Activated CD8-positive, alpha-beta T cell treated with anti-CD3 and anti-CD28 coated beads, Interleukin-2, amount 10 ng/mL, durations not matched to agents 7 days and 5 days (primary cell): ENCODE data around the gene NLGN1. TPM values are rescaled to one million over a fixed set of nuclear protein-coding genes. Genes with fewer than 3 reads are reported as not detected.

ENCODE experiments used
- ATAC-seq: fragments of 150-1000 bp; cut with Tn5 transposase; one replicate; pipeline ENCODE4 v1.10.0; 2021; ENCODE audit warnings: moderate library complexity
- CTCF ChIA-PET: fragments of 350-600 bp; sonication (Branson Sonifier 250); formaldehyde crosslinking; loops from one replicate; lab custom pipeline; 2021; ENCODE audit warnings: antibody characterized with exemption; lab: Charles Lee
- POLR2A ChIA-PET: fragments of 350-600 bp; sonication (Branson Sonifier 250); formaldehyde crosslinking; loops from one replicate; lab custom pipeline; 2021; ENCODE audit warnings: antibody characterized with exemption; lab: Charles Lee
- DNase-seq: peaks from one replicate; pipeline ENCODE4 v3.0.0-alpha.2; 2020
- H3K27ac Mint-ChIP-seq: one replicate; pipeline ENCODE4 v1.8.0; 2021; ENCODE audit warnings: mild to moderate bottlenecking, mixed read lengths
- H3K27me3 Mint-ChIP-seq: one replicate; pipeline ENCODE4 v1.8.0; 2021; ENCODE audit warnings: low read depth, mixed read lengths
- H3K36me3 Mint-ChIP-seq: one replicate; pipeline ENCODE4 v1.8.0; 2021; ENCODE audit warnings: low read depth, mixed read lengths
- H3K4me1 Mint-ChIP-seq: one replicate; pipeline ENCODE4 v1.8.0; 2021; ENCODE audit warnings: low read depth, mixed read lengths
- H3K4me3 Mint-ChIP-seq: one replicate; pipeline ENCODE4 v1.8.0; 2021; ENCODE audit warnings: mild to moderate bottlenecking, mixed read lengths
- H3K9me3 Mint-ChIP-seq: one replicate; pipeline ENCODE4 v1.8.0; 2022; ENCODE audit warnings: mixed read lengths; ENCODE audit not compliant: insufficient read depth
- total RNA-seq, 2 experiments: library from RNA; stranded (reverse); gene quantifications; one replicate each; pipeline ENCODE4 v1.2.3, GENCODE V29; 2021

The NLGN1 gene
- total RNA-seq, 2 experiments from 2014 or later: not detected

DNA sequence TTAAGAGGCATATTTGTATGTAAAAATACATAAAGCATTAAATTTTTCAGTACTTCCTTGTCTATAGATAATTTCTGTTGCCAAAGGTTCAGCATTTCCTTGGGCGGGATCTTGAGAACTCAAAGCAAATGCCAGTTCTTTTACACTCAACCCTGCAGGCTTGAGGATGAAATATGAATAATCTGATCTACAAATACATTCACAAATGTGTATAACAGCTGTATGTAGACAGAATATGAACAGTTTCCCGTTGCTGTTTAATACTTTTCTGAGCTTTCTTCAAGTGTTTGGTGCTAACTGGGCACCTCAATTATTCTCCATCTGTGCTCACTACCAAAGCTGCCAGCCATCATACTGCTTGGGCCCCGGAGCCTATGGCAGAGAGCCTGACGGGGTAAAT lies 661.3 kb downstream of the NLGN1 start:
- no peaks in the 10 kb centered on the region for H3K4me1 Mint-ChIP-seq
- H3K27ac Mint-ChIP-seq: no peak overlapping the region
- no peaks in the 10 kb centered on the region for H3K9me3 Mint-ChIP-seq
- no peak overlapping the region for H3K4me3 Mint-ChIP-seq
- no peak for ATAC-seq
- POLR2A ChIA-PET: no interaction called here
- DNase-seq: no peak
- H3K36me3 Mint-ChIP-seq: no peaks in the 10 kb centered on the region
- no peaks in the 10 kb centered on the region for H3K27me3 Mint-ChIP-seq
- CTCF ChIA-PET: no interaction called here

DNA sequence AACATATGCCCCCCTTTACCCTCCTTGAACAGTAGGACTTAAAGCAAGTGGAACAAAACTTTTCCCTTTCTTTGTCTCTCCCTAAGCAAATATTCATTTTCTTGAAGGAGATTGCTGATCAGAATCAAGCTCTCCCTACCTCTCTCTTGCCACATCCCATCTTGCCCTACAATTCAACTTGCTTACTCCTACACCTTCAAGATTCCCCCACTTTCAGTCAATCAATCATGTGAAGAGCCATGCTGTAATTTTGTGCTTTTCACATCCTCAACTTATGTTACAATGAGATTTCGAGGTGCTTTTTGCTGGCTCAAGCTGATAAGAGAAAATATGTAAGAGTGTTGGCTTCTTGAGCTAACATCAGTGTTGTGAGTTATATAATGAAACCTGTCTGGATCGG lies 662.9 kb downstream of the NLGN1 start:
- DNase-seq: no peak
- ATAC-seq: no peak
- ChIA-PET CTCF (no interaction called here), POLR2A (no interaction called here)
- Mint-ChIP-seq H3K4me1 (no peaks in the 10 kb centered on the region), H3K27ac (no peak overlapping the region), H3K4me3 (no peak overlapping the region), H3K9me3 (no peaks in the 10 kb centered on the region), H3K36me3 (no peaks in the 10 kb centered on the region), H3K27me3 (no peaks in the 10 kb centered on the region)

DNA sequence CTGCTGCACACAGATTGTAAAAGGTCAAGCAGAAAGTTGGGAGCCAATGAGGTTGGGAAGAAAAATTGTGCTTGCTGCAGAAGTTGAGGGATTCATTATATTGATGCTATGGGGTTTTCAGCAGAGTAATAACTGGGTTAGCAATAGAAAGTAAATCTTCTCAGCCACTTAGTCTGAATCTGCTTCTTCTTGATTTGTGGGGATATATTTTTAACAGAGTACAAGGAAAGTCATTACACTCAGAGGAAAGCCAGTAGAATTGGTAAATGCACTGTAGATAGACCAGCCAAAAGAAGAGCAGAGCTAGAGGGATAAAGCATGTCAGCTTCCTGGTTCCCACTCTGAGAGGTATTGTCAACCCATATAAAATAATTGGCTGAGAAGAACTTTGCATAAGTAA lies 663.6 kb downstream of the NLGN1 start:
- Mint-ChIP-seq H3K36me3 (no peaks in the 10 kb centered on the region), H3K4me1 (no peaks in the 10 kb centered on the region), H3K9me3 (no peaks in the 10 kb centered on the region), H3K27ac (no peak overlapping the region), H3K4me3 (no peak overlapping the region), H3K27me3 (no peaks in the 10 kb centered on the region)
- CTCF ChIA-PET: no interaction called here
- DNase-seq (no peak), ATAC-seq (no peak)
- POLR2A ChIA-PET: no interaction called here

DNA sequence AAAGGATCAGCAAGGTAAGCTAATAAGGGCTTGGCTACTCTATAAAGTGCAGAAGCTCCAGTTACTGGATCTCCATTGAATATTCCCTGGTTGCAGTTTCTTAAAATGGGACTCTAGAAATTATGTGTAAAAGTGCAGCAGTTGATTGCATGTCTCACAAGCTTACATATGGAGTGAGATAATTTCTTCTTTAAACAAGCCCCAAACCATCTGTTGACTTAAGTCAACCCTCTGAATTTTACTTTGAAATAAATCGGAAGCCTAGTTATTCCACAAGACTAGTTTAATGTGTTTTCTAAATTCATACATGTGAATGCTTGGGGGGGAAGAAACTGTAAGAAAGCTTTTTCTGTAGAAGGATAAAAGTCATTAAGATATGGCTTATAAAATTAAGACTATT lies 664.2 kb downstream of the NLGN1 start:
- Mint-ChIP-seq H3K9me3 (no peaks in the 10 kb centered on the region), H3K27me3 (no peaks in the 10 kb centered on the region), H3K36me3 (no peaks in the 10 kb centered on the region), H3K4me1 (no peaks in the 10 kb centered on the region), H3K4me3 (no peak overlapping the region), H3K27ac (no peak overlapping the region)
- DNase-seq (no peak), ATAC-seq (no peak)
- ChIA-PET CTCF (no interaction called here), POLR2A (no interaction called here)

DNA sequence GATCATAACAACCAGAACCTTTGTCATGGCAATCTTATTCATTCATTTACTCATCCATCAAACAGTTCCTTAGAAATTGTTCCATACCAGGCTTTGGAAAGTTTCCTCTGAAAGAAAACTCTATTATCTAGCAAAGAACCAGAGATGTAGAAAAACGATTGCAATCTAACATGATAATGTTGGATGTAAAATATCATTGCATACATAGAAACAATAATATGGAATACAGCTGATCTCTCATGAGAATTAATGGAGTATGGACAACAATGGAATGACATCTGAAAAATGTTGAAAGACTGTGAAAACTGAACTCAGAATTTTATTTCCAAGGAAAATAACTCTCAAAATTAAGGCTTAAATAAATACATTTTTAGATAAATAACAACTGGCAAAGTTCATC lies 665.4 kb downstream of the NLGN1 start:
- no peak overlapping the region for H3K27ac Mint-ChIP-seq
- ChIA-PET CTCF (no interaction called here), POLR2A (no interaction called here)
- no peak for DNase-seq
- no peaks in the 10 kb centered on the region for H3K4me1 Mint-ChIP-seq
- H3K9me3 Mint-ChIP-seq: no peaks in the 10 kb centered on the region
- ATAC-seq: no peak
- H3K4me3 Mint-ChIP-seq: no peak overlapping the region
- no peaks in the 10 kb centered on the region for H3K27me3 Mint-ChIP-seq
- H3K36me3 Mint-ChIP-seq: no peaks in the 10 kb centered on the region

DNA sequence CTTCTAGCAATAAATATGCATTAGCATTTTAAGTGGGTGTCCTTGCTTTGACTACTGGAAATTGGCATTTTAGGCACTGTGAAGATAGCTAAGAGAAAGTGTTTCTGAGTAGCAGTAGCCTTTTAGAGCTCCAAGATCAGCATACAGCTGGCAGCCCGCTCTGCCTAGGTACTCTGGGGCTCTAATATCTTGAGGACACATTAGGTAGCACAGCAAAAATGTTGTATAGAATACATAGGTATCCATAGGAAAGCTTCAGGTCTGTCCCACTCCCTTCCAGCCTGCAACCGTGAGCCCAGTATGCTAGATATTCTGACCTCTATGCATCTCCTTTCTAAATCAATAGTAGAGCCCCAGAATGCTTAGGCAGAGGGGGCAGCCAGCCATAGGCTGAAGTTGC lies 670.5 kb downstream of the NLGN1 start:
- DNase-seq (no peak), ATAC-seq (no peak)
- Mint-ChIP-seq H3K27ac (no peak overlapping the region), H3K4me1 (no peaks in the 10 kb centered on the region), H3K9me3 (no peaks in the 10 kb centered on the region), H3K4me3 (no peak overlapping the region), H3K27me3 (no peaks in the 10 kb centered on the region), H3K36me3 (no peaks in the 10 kb centered on the region)
- POLR2A ChIA-PET: no interaction called here
- CTCF ChIA-PET: no interaction called here

DNA sequence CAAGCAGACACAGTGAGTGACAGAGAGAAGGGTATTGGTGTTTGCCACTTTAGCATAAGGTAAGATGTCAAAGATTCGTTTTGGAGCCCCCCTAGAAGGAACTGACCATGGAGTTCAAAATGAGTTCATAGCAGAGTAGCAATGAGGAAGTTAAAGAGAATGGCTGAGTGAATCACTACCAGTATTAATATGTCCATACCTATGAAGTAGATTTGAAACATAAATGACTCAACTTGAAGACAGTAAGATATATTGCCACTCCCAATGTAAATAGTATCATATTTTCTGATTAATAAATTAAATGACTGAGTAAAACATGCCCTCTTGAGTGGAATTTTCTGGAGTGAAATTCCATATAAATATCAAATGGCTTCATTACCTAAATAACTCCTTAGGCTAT lies 675.1 kb downstream of the NLGN1 start:
- CTCF ChIA-PET: no interaction called here
- POLR2A ChIA-PET: no interaction called here
- Mint-ChIP-seq H3K36me3 (no peaks in the 10 kb centered on the region), H3K27me3 (no peaks in the 10 kb centered on the region), H3K4me3 (no peak overlapping the region), H3K4me1 (no peaks in the 10 kb centered on the region), H3K9me3 (no peaks in the 10 kb centered on the region), H3K27ac (no peak overlapping the region)
- ATAC-seq (no peak), DNase-seq (no peak)

DNA sequence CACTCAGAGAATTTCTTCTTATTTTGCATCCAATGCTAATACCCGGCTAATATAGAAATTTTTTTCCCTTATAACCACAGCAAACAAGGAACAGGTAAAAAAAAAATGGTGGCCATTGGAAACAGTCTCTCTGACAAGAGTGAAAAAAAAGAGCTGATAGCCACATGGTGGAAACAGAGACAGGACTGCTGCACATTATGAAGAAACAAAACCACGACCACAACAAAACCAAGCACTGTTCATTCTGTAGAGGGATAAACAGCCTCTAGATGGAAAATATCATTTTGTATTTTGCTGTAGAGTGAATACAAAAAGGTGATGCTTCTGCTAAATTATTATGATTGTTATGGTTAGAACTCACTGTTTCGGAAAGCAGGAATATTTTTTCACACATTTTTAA lies 686.2 kb downstream of the NLGN1 start:
- Mint-ChIP-seq H3K36me3 (no peaks in the 10 kb centered on the region), H3K27me3 (no peaks in the 10 kb centered on the region), H3K4me1 (no peaks in the 10 kb centered on the region), H3K9me3 (no peaks in the 10 kb centered on the region), H3K27ac (no peak overlapping the region), H3K4me3 (no peak overlapping the region)
- DNase-seq: no peak
- ChIA-PET CTCF (no interaction called here), POLR2A (no interaction called here)
- ATAC-seq: no peak

DNA sequence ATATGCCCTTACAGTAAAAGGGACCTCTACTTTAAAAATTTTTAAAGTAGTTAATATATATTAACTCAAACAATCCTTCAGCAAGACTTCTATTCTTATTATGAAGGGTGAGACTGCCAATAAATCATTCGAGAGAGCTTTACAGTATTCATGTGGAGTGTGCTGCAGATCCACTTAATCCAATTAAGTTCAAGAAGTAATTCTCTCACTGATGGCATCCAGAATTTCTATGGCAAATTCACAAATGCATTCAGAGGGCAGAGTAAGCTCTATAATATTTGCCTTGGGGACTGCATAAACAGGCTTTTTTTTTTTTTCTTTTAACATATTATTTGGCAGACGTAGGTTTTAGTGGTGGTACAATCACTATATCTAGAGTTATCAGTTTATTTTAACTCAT lies 692.0 kb downstream of the NLGN1 start:
- DNase-seq (no peak), ATAC-seq (no peak)
- Mint-ChIP-seq H3K27ac (no peak overlapping the region), H3K27me3 (no peaks in the 10 kb centered on the region), H3K36me3 (no peaks in the 10 kb centered on the region), H3K4me3 (no peak overlapping the region), H3K4me1 (no peaks in the 10 kb centered on the region), H3K9me3 (no peaks in the 10 kb centered on the region)
- ChIA-PET POLR2A (no interaction called here), CTCF (no interaction called here)

DNA sequence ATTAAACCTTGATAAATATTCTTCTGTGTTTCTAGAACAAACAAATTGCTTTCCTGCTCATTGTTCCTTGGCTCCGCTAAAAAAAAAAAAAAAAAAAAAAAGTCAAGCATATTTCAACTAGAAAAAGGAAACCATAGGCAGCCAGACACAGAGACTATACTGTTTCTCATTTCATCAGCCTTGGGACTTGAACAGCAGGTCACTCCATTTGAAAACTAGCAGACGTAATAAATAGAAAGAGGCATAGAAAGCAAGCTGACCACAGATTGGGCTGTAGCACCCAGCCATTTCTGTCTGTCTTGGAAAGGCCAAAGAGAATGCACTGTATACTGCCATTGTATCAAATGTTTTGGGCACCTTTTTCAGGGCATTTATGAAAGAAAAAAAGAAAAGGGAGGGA lies 697.1 kb downstream of the NLGN1 start:
- no peaks in the 10 kb centered on the region for H3K36me3 Mint-ChIP-seq
- CTCF ChIA-PET: no interaction called here

DNA sequence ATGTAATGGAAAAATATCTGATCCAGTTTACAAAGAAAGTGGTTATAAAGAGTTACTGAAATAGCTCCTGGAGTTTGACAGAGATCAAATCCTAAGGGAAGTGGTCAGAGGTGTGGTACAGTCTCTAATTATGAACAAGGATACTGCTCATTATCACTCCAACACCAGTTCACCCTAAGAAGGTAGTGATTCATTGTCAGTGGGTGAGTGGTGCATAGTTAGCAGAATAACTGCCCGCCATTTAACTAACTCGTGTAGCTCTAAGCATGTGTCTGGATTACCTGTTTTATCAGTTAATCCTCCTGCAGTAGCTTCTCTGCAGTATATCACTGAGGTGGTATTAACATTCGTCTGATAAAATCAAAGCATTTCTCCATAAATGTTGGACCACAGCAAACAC lies 700.1 kb downstream of the NLGN1 start:
- H3K36me3 Mint-ChIP-seq: no peaks in the 10 kb centered on the region
- H3K4me1 Mint-ChIP-seq: no peaks in the 10 kb centered on the region
- ChIA-PET CTCF (no interaction called here), POLR2A (no interaction called here)
- no peaks in the 10 kb centered on the region for H3K9me3 Mint-ChIP-seq
- no peaks in the 10 kb centered on the region for H3K27me3 Mint-ChIP-seq
- no peak overlapping the region for H3K4me3 Mint-ChIP-seq
- ATAC-seq (no peak), DNase-seq (no peak)
- no peak overlapping the region for H3K27ac Mint-ChIP-seq

More for the DNA sequence above, 697.1 kb downstream of the NLGN1 start:
- no peak overlapping the region for H3K4me3 Mint-ChIP-seq
- DNase-seq: no peak
- no peak overlapping the region for H3K27ac Mint-ChIP-seq
- no peaks in the 10 kb centered on the region for H3K9me3 Mint-ChIP-seq
- POLR2A ChIA-PET: no interaction called here
- H3K27me3 Mint-ChIP-seq: no peaks in the 10 kb centered on the region
- H3K4me1 Mint-ChIP-seq: no peaks in the 10 kb centered on the region
- no peak for ATAC-seq

DNA sequence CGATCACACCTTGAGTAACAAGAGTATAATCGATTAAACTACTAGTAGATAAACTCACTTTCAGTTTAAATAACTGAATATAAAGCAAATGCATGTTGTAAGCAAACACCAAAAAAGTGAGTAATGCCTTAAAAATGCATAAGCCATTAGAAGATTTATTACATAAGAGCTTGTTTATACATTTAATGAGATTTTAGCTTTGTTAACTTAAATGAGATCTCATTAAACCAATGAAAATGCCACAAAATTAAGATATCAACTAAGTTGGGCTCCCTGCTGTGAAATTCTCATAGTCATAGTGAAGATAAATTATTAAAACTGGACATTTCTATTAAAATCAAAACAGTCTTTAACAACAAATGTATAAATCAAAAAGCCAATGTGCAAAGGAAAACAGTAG lies 701.2 kb downstream of the NLGN1 start:
- no peak for DNase-seq
- ATAC-seq: no peak
- Mint-ChIP-seq H3K4me1 (no peaks in the 10 kb centered on the region), H3K27me3 (no peaks in the 10 kb centered on the region), H3K27ac (no peak overlapping the region), H3K36me3 (no peaks in the 10 kb centered on the region), H3K9me3 (no peaks in the 10 kb centered on the region), H3K4me3 (no peak overlapping the region)
- ChIA-PET CTCF (no interaction called here), POLR2A (no interaction called here)

DNA sequence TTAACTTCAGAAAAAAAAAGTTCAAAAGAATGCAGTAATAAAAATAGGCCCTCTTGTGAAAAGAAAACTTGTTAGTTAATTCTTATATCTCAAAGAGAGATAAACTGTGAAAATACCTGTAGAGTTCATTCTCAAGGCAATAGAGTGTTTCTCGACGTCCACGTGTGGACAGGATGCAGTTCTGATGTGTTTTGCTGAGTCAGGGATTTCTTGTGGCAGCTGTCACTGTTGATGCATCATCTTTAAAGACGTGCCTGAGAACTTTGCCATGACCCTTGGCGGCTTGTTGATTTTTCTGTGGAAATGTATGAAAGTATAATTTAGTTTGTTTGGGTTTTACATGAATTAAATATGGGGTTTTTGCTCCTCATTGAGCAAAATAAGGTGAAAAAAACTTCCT lies 702.2 kb downstream of the NLGN1 start:
- Mint-ChIP-seq H3K27me3 (no peaks in the 10 kb centered on the region), H3K4me1 (no peaks in the 10 kb centered on the region), H3K4me3 (no peak overlapping the region), H3K27ac (no peak overlapping the region), H3K9me3 (no peaks in the 10 kb centered on the region), H3K36me3 (no peaks in the 10 kb centered on the region)
- ATAC-seq: no peak
- no peak for DNase-seq
- ChIA-PET POLR2A (no interaction called here), CTCF (no interaction called here)
